Retinal pigment epithelial cell (primary cell): Measurements from ENCODE around the gene SRSF2.
"Not testable (repeated sequence)": the region's sequence is repeated elsewhere in the genome, so short reads cannot be mapped to it uniquely, and the experiment has no call there.

Experiments used
- DNase-seq: peaks from one replicate; pipeline ENCODE4 v3.0.0-alpha.2; 2010; ENCODE audit warnings: low read depth
- H3K4me3 ChIP-seq: 2 replicates; pipeline ENCODE4 v1.5.1; 2011; ENCODE audit warnings: mild to moderate bottlenecking, low read length, control low read depth, moderate library complexity
- CTCF ChIP-seq: conservative IDR thresholded peaks from 2 replicates; pipeline ENCODE4 v1.5.1; 2011; ENCODE audit warnings: low read depth, low read length, control low read depth, inconsistent platforms

Gene SRSF2

DNA sequence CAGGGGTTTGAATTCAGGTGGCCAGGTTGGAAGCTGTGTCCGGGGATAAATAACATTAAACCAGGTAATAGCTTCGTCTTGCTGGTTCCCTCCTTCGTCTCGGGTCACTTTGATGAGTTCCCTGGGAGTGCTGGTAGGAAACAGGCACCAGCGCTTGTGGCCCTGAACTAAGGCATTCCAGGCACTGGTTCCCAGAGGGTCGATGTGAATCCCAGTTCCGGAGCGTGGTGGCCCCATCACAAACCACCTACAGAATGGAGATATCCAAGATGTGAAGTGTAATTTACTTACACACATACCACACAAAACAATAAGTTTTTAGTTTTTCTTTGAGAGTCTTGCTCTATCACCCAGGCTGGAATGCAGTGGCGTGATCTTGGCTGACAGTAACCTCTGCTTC is 13.3 kb downstream of the SRSF2 start:
- no peak overlapping the region for H3K4me3 ChIP-seq

GRCh38 chr17:76722977-76723376 is 14.2 kb downstream of the SRSF2 start:
- H3K4me3 ChIP-seq, DNase-seq: not testable (repeated sequence)

More for the DNA sequence above, 13.3 kb downstream of the SRSF2 start:
- DNase-seq = no peak
- no peak for TF ChIP-seq CTCF

DNA sequence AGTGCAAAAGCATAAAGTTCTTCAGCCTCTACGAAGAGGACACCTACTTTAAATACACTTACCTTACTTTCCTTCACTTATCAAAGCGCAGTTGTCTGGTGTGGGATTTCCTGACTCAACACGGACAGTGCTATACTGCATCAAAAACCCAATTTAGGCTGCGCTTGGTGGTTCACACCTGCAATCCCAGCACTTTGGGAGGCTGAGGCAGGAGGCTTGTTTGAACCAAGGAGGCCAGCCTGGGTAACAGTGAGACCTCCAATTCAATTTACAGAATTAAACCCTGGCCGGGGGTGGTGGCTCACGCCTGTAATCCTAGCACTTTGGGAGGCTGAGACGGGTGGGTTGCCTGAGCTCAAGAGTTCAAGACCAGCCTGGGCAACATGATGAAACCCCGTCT is 14.9 kb downstream of the SRSF2 start:
- no peak for TF ChIP-seq CTCF

GRCh38 chr17:76721463-76721862 is 15.7 kb downstream of the SRSF2 start:
- no peak for TF ChIP-seq CTCF
- H3K4me3 ChIP-seq = no peak overlapping the region
- DNase-seq = no peak

More for the DNA sequence above, 14.9 kb downstream of the SRSF2 start:
- H3K4me3 ChIP-seq = no peak overlapping the region
- DNase-seq = no peak

- no peak for TF ChIP-seq CTCF
- no peak overlapping the region for H3K4me3 ChIP-seq
- no peak for DNase-seq
Measured at GRCh38 chr17:76720941-76721340, 16.2 kb downstream of the SRSF2 start.

GRCh38 chr17:76720211-76720610 is 16.9 kb downstream of the SRSF2 start:
- TF ChIP-seq CTCF = no peak
- H3K4me3 ChIP-seq = no peak overlapping the region
- DNase-seq = no peak

DNA sequence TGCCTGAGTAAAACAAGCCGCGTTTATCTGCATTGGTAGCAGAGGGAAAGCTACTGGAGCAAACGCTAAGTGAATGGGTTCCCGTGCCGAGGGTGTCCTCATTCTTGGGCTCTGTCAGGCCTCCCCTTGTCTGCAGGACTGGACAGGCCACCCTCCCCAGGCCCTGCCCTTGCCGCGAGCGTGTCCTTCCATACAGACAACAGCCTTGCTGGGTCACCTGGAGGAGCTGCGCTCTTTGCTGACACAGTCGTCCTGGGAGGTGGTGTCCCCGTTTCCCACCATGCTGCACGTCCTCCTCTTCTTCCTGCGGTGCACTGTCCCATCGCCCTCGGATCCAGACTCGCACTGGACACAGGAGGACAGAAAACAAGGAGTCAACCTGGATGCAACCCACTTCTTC is 18.6 kb downstream of the SRSF2 start:
- no peak overlapping the region for H3K4me3 ChIP-seq
- no peak for DNase-seq
- no peak for TF ChIP-seq CTCF

DNA sequence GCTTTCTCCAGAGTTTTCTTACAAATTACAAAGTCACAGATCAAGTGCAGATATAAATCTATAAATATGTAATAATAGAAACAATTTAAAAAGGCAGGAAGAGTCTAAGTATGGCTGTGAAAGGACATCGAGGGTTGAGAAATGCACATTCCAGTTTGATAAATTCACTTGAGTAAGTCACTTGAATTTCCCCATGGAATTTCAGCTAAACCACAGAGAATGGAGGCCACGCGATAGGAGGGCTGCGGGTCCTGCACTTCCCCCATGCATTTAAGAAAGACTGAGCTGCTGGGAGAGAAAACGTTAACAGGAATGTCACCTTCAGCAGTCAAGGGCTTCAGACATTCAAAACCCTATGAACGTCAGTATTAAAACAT is 20.3 kb downstream of the SRSF2 start:
- H3K4me3 ChIP-seq = no peak overlapping the region
- no peak for TF ChIP-seq CTCF

More for the DNA sequence above, 20.3 kb downstream of the SRSF2 start:
- no peak for DNase-seq
